Left ventricle myocardium inferior (tissue), 1 donor: ENCODE measurements around the gene CAMSAP3. TPM values are rescaled to one million over a fixed set of nuclear protein-coding genes. Genes with fewer than 3 reads are reported as not detected.

Experiments
- DNase-seq: peaks from one replicate; pipeline ENCODE4 v3.0.0-alpha.2; 2020
- H3K27ac ChIP-seq: fragments of 200-600 bp; replicated peaks from 2 replicates; pipeline ENCODE4 v1.8.0; 2021
- H3K27me3 ChIP-seq: fragments of 200-600 bp; 2 replicates; pipeline ENCODE4 v1.8.0; 2021; ENCODE audit warnings: low read depth
- H3K36me3 ChIP-seq: fragments of 200-600 bp; 2 replicates; pipeline ENCODE4 v1.8.0; 2021
- H3K4me1 ChIP-seq: fragments of 200-600 bp; 2 replicates; pipeline ENCODE4 v1.8.0; 2021
- H3K4me3 ChIP-seq: fragments of 200-600 bp; 2 replicates; pipeline ENCODE4 v1.8.0; 2021; ENCODE audit warnings: mild to moderate bottlenecking, moderate library complexity
- H3K9me3 ChIP-seq: fragments of 200-600 bp; replicated peaks from 2 replicates; pipeline ENCODE4 v1.8.0; 2021
- intact Hi-C: fragments of 100-400 bp; cut with micrococcal nuclease; formaldehyde crosslinking; loops from one replicate; pipeline ENCODE4 v1.11.0; 2022
- microRNA-seq: library from miRNA; unstranded; fragments of <30 nt; microRNA quantifications from one replicate; pipeline ENCODE4 v1.2.0, GENCODE V29; 2020
- total RNA-seq: library from RNA; stranded (reverse); fragmentation: NEBNext Ultra II Directional; extraction: Animal tissue kit (Norgen Biotek cat#: 25700); gene quantifications from one replicate; pipeline ENCODE4 v1.2.1, GENCODE V29; 2021
- TF ChIP-seq, protein P1 (sequence below): fragments of 200-600 bp; IDR thresholded peaks from 2 replicates; pipeline ENCODE4 v1.8.0; 2021; ENCODE audit warnings: antibody characterized with exemption, mild to moderate bottlenecking, borderline replicate concordance
- donor health status: DM: no; HTN: yes; CAD: no; lungs with severe emphysema.

The CAMSAP3 gene
- total RNA-seq, 1 donor from 2014 or later: 0.60 TPM

DNA sequence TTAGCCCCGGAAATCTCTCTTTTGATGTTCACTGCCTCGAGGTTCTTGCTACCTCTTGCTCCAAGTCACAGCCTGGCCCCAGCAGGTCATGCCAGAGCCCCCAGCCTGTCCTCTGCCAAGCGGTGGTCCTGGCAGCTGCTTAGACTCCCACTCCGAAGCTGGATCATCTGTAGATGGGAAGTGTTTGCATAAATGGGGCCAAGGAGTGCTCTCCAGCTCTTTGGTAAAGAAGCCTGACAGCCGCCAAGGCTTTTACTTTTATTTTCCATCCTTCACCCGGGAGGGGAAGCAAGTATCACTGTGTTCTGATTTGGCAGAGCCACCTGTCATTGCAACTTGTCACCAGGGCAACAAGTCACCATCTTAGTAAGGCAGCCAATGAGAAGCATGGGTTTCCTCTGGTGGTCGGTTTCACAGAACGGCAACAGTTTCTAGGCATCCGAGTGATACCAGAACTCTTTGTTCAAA, 62.6 kb downstream of the CAMSAP3 start:
- Histone ChIP-seq H3K27me3 (peaks cover 51% of the 10 kb centered on the region), H3K4me1 (no peaks in the 10 kb centered on the region), H3K9me3 (no peaks in the 10 kb centered on the region), H3K36me3 (no peaks in the 10 kb centered on the region), H3K27ac (no peak overlapping the region), H3K4me3 (no peak overlapping the region)
- no peak for DNase-seq
- intact Hi-C loops: no loop called here
- TF ChIP-seq, protein P1, sequence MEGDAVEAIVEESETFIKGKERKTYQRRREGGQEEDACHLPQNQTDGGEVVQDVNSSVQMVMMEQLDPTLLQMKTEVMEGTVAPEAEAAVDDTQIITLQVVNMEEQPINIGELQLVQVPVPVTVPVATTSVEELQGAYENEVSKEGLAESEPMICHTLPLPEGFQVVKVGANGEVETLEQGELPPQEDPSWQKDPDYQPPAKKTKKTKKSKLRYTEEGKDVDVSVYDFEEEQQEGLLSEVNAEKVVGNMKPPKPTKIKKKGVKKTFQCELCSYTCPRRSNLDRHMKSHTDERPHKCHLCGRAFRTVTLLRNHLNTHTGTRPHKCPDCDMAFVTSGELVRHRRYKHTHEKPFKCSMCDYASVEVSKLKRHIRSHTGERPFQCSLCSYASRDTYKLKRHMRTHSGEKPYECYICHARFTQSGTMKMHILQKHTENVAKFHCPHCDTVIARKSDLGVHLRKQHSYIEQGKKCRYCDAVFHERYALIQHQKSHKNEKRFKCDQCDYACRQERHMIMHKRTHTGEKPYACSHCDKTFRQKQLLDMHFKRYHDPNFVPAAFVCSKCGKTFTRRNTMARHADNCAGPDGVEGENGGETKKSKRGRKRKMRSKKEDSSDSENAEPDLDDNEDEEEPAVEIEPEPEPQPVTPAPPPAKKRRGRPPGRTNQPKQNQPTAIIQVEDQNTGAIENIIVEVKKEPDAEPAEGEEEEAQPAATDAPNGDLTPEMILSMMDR: no peak

DNA sequence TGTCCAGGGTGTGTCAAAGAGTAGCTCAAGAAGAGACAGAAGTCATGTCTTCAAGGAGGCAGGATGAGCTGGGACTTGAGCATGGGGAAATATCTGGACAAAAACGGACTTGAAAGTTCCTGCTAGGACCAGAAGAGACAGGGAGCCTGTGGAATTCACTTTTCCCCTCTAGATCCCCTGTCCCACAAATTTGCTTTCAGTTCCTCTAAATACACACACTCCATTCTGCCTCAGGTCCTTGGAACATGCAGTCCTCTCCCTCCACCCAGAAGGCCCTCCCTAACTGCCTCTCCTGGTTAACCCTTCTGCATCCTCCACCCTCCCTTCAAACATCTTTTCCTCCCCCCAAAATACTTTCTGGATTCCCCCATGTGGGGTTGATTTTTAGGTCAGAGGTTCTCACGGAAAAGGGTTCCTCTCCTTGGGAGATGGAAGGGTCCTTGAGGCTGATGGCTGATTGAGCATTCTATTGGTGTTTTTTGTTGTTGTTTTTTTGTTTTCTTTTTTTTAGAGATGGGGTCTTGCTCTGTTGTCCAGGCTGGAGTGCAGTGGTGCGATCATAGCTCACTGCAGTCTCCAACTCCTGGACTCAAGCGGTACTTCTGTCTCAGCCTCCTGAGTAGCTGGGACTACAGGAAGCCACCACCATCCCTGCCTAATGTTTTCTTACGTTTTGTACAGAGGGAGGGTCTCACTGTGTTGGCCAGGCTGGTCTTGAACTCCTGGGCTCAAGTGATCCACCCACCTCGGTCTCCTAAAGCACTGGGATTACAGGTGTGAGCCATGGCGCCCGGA, 66.3 kb downstream of the CAMSAP3 start:
- Histone ChIP-seq H3K9me3 (no peaks in the 10 kb centered on the region), H3K27me3 (peaks cover 74% of the 10 kb centered on the region), H3K4me3 (no peak overlapping the region), H3K36me3 (no peaks in the 10 kb centered on the region), H3K4me1 (no peaks in the 10 kb centered on the region), H3K27ac (no peak overlapping the region)
- TF ChIP-seq, protein P1: no peak
- intact Hi-C loops: no loop called here
- DNase-seq: no peak

DNA sequence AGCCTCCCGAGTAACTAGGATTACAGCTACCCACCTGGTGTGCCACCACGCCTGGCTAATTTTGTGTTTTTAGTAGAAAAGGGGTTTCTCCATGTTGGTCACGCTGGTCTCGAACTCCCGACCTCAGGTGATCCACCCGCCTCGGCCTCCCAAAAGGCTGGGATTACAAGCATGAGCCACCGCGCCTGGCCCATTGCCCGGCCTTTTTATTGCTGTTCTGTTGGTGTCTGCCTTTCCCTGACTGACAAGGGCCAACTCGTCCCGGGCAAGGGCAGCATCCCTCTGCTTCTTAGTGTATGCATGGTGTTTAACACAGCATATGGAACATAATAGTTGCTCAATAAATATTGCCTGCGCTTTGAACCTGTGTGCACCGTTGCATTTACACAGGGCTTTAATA, 67.0 kb downstream of the CAMSAP3 start:
- intact Hi-C loops: no loop called here

DNA sequence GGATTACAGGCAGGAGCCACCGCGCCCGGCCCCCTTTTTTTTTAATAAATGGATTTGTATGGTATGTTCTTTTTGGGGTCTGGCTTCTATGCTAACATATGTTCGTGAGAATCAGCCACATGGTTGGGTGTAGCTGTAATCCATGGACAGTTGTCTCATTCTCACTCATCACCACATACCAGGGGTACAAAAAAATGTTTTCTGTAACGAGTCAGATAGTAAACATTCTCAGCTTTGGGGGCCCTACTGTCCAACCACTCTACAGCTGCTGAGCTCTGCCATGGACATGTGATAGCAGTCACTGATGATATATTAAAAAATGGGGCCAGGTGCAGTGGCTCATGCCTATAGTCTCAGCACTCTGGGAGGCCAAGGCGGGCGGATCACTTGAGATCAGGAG, 68.0 kb downstream of the CAMSAP3 start:
- intact Hi-C loops: no loop called here
- TF ChIP-seq, protein P1: no peak
- H3K4me1 ChIP-seq: no peaks in the 10 kb centered on the region
- no peak overlapping the region for H3K27ac ChIP-seq
- no peaks in the 10 kb centered on the region for H3K9me3 ChIP-seq
- no peak overlapping the region for H3K4me3 ChIP-seq
- no peaks in the 10 kb centered on the region for H3K36me3 ChIP-seq
- no peak for DNase-seq
- peaks cover 84% of the 10 kb centered on the region for H3K27me3 ChIP-seq

More for the DNA sequence above, 67.0 kb downstream of the CAMSAP3 start:
- Histone ChIP-seq H3K9me3 (no peaks in the 10 kb centered on the region), H3K27me3 (peaks cover 81% of the 10 kb centered on the region), H3K4me3 (no peak overlapping the region), H3K4me1 (no peaks in the 10 kb centered on the region), H3K27ac (no peak overlapping the region), H3K36me3 (no peaks in the 10 kb centered on the region)
- no peak for DNase-seq
- TF ChIP-seq, protein P1: no peak

DNA sequence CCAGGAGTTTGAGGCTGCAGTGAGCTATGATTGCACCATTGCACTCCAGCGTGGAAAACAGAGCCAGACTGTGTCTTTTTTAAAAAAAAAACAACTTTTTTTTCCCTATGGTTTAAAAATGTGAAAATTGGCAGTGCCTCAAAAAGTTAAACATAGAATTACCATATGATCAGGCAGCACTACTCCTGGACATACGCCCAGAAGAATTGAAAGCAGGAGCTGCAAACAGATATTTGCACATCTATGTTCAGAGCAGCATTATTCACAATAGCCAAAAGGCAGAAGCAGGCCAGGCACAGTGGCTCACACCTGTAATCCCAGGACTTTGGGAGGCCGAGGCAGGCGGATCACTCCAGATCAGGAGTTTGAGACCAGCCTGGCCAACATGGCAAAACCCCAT, 69.4 kb downstream of the CAMSAP3 start:
- H3K4me3 ChIP-seq: no peak overlapping the region
- H3K9me3 ChIP-seq: no peaks in the 10 kb centered on the region
- no peak overlapping the region for H3K27ac ChIP-seq
- H3K27me3 ChIP-seq: peaks cover 84% of the 10 kb centered on the region
- H3K4me1 ChIP-seq: no peaks in the 10 kb centered on the region
- intact Hi-C loops: no loop called here
- TF ChIP-seq, protein P1: no peak
- H3K36me3 ChIP-seq: no peaks in the 10 kb centered on the region
- DNase-seq: no peak

Small RNA genes lying within 50 kb of the gene (microRNA-seq; reads per million reads assigned to microRNA genes)
- not detected for gene MIR6792

Other genes with a start within 250 kb of the CAMSAP3 start
- gene ARHGEF18, start 246.9 kb upstream of the CAMSAP3 start, total RNA-seq: 8.3 TPM
- 1.2 TPM for gene PEX11G, start 106.8 kb upstream of the CAMSAP3 start, total RNA-seq
- 88.5 TPM for gene ZNF358, start 79.8 kb upstream of the CAMSAP3 start, total RNA-seq
- gene MCOLN1, start 73.2 kb upstream of the CAMSAP3 start, total RNA-seq: 16.8 TPM
- 52.7 TPM for gene PNPLA6, start 60.1 kb upstream of the CAMSAP3 start, total RNA-seq
- gene XAB2, start 33.7 kb downstream of the CAMSAP3 start, total RNA-seq: 24.4 TPM
- 197 TPM for gene PET100, start 33.9 kb downstream of the CAMSAP3 start, total RNA-seq
- 2.7 TPM for gene PCP2, start 37.9 kb downstream of the CAMSAP3 start, total RNA-seq
- 4.5 TPM for gene STXBP2, start 41.2 kb downstream of the CAMSAP3 start, total RNA-seq
- 0.99 TPM for gene RETN, start 73.2 kb downstream of the CAMSAP3 start, total RNA-seq
- 0.60 TPM for gene MCEMP1, start 81.2 kb downstream of the CAMSAP3 start, total RNA-seq
- 116 TPM for gene TRAPPC5, start 85.0 kb downstream of the CAMSAP3 start, total RNA-seq
- gene FCER2, start 106.3 kb downstream of the CAMSAP3 start, total RNA-seq: 0.30 TPM
- 0.71 TPM for gene CLEC4G, start 136.2 kb downstream of the CAMSAP3 start, total RNA-seq
- gene CD209, start 151.7 kb downstream of the CAMSAP3 start, total RNA-seq: 7.0 TPM
- gene CLEC4M, start 167.4 kb downstream of the CAMSAP3 start, total RNA-seq: not detected
- 22.9 TPM for gene EVI5L, start 234.4 kb downstream of the CAMSAP3 start, total RNA-seq